Measurements from ENCODE around the gene PHF21B.
"Not testable (repeated sequence)": the region's sequence is repeated elsewhere in the genome, so short reads cannot be mapped to it uniquely, and the experiment has no call there.

Gene PHF21B

DNA sequence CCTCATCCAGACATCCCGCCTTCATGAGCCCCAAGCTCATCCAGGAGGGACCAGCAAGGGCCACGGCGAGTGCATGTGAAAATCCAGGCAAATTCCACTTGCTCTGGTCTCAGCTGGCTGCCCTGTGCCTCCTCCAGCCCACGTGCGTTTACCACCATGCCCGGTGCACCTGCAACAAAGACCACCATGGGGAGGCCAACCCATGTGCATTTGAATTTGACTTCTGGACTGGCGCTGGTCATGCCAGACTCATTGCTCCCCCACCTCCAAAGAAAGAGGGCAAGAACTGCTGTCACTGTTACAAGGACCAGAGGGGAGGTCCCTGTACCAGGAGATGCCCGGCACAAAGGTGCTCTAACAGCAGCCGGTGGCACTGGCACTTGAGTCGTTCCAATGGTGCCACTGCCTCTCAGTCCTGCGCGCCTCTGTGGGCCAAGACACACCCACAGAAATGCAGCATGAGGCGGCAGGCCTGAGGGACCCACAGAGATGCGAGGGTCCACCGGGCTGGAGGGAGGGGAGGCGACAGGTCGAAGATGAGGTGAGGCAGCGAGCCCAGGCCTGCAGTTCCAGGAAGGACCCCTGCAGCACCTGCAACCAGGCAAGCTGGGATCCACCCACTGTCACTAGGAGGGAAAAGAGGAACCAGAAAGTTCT is 80.3 kb downstream of the PHF21B start:
- Histone ChIP-seq H3K9me3 (replicated peaks; ENCODE audit: low read length) (no peaks in the 10 kb centered on the region), H3K36me3 (ENCODE audit: insufficient read depth, low read length) (no peaks in the 10 kb centered on the region), H3K4me1 (ENCODE audit: control insufficient read depth, insufficient read depth, low read length) (no peaks in the 10 kb centered on the region), H3K4me2 (ENCODE audit: low read length) (no peak overlapping the region), H3K4me3 (ENCODE audit: low read length) (no peak overlapping the region), H3K9ac (ENCODE audit: low read depth, low read length) (no peak overlapping the region), H3K27me3 (ENCODE audit: control insufficient read depth, insufficient read depth, low read length) (peaks cover 12% of the 10 kb centered on the region)

DNA sequence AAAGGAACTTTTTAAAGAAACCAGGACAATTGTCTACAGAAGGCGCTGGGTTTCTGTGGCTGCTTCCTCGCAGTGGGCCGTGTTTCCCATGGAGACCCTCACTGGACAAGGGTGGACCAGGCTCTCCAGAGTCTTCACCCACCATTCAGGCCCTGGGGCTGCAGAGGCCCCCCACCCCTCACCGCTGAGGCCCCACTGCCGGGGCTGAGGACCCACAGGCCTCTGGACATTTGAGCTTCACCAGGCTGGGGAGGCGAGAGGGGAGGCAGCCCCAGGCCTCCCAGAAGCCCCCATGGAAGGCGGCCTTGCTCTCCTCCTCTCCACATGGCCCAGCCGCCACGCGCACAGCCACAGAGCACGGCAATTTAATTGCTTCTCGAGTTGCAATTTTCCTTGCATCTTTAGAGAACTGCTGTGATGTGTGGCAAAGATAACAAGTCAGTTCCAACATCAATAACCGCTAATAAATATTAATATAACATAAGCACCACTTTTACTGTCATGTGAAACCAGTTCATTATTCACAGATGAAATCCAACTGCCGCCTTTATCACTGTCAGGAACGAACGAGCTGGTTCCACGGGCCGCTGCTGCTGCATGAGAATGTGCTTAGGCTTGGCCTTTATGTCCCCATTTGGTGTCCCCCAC is 81.0 kb downstream of the PHF21B start:
- Histone ChIP-seq H3K4me3 (ENCODE audit: low read length) (no peak overlapping the region), H3K36me3 (ENCODE audit: insufficient read depth, low read length) (no peaks in the 10 kb centered on the region), H3K9ac (ENCODE audit: low read depth, low read length) (no peak overlapping the region), H3K27me3 (ENCODE audit: control insufficient read depth, insufficient read depth, low read length) (peaks cover 12% of the 10 kb centered on the region), H3K4me1 (ENCODE audit: control insufficient read depth, insufficient read depth, low read length) (no peaks in the 10 kb centered on the region), H3K9me3 (replicated peaks; ENCODE audit: low read length) (no peaks in the 10 kb centered on the region), H3K4me2 (ENCODE audit: low read length) (no peak overlapping the region)

DNA sequence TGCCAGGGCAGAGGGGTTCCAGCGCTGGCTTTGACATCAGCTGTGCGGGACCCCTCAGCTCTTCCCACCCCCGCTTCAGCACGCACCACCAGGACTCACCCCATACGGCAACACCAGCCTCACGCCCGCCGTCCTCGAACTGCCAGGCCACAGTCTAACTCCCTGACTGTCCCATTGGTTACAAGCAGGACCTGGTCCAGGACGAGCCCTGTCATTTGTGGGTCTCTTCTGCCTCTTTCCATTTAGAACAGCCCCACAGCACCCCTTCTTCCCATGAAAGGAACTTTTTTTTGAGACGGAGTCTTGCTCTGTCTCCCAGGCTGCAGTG is 81.7 kb downstream of the PHF21B start:
- H3K9me3 ChIP-seq (replicated peaks; ENCODE audit: low read length): no peaks in the 10 kb centered on the region
- no peaks in the 10 kb centered on the region for H3K36me3 ChIP-seq (ENCODE audit: insufficient read depth, low read length)
- no peak overlapping the region for H3K4me3 ChIP-seq (ENCODE audit: low read length)
- no peaks in the 10 kb centered on the region for H3K4me1 ChIP-seq (ENCODE audit: control insufficient read depth, insufficient read depth, low read length)
- no peak overlapping the region for H3K4me2 ChIP-seq (ENCODE audit: low read length)
- peaks cover 12% of the 10 kb centered on the region for H3K27me3 ChIP-seq (ENCODE audit: control insufficient read depth, insufficient read depth, low read length)
- H3K9ac ChIP-seq (ENCODE audit: low read depth, low read length): no peak overlapping the region

DNA sequence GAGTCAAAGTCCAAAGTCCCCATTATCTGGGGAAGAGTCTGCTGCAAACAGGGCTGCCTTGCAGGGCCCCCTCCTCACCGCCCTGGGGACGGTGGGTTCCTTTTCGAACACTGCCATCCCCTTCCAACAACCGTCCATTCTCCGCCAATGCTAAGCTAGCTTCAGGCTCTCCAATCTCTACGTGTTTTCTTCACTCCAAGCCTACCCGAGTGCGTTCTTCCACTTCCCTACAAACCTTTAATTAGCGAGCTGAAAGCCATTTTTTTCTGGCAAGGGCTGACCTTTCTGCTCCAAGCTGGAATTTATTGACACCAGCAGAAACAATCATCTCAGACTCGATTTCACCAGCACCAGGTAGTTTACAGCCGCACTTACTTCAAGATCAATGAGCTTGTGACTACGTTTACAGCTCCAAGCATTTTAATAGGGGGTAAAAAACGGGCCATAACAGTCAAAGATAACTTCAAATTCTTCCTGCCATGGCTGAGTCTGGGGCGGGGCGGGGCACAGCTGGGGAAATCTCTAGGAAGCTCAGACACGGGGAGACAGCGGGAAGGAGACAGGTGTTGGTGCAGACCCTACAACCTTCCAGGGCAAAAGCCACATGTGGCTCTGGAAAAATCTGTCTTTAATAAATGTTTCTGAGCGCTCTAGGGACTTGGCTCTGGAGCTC is 82.2 kb downstream of the PHF21B start:
- Histone ChIP-seq H3K4me2 (ENCODE audit: low read length) (no peak overlapping the region), H3K4me3 (ENCODE audit: low read length) (no peak overlapping the region), H3K36me3 (ENCODE audit: insufficient read depth, low read length) (no peaks in the 10 kb centered on the region), H3K9ac (ENCODE audit: low read depth, low read length) (no peak overlapping the region), H3K9me3 (replicated peaks; ENCODE audit: low read length) (no peaks in the 10 kb centered on the region), H3K27me3 (ENCODE audit: control insufficient read depth, insufficient read depth, low read length) (peaks cover 12% of the 10 kb centered on the region), H3K4me1 (ENCODE audit: control insufficient read depth, insufficient read depth, low read length) (no peaks in the 10 kb centered on the region)

DNA sequence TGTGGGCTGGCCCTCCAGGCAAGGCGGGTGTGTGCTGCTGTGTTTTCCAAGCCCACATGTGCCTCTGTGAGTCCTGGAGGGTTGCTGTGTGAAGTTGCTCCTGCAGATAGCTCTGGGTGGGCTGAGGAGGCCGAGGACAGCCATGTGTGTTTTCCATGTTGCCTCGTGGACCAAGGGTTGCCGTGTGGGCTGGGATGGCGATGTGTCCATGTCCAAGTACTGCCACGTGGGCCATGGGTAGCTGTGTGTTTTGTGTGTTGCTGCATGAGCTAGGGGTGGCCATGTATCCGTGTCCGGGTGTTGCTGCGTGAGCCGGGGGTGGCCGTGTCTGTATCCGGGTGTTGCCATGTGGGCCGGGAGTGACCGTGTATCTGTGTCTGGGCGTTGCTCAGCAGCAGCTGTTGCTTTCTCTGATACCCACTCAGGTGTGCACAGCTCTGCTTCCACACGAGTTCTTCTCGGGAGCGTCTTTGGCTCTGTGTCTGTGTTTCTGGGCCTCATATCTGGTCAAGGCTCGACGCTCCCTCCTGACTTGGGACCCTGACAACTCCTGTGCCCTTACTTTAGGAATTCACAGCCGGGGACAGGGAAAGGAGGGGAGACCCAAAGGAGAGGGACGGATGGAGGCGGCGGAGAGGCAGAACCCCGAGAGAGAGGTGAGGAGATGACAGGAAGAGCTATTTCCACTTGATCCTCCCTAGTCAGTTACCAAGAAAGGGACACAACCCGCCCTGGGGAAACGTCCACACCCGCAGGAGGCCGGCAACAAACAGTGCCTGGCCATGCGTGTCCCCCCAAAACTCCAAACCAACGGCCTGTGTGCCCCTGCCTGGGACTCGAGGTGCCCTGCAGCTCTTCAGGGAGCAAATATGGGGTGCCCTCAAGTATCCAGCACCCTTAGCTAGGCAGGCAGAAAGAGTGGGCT is 83.1 kb downstream of the PHF21B start:
- H3K4me2 ChIP-seq (ENCODE audit: low read length): no peak overlapping the region
- no peaks in the 10 kb centered on the region for H3K36me3 ChIP-seq (ENCODE audit: insufficient read depth, low read length)
- no peaks in the 10 kb centered on the region for H3K9me3 ChIP-seq (replicated peaks; ENCODE audit: low read length)
- H3K9ac ChIP-seq (ENCODE audit: low read depth, low read length): no peak overlapping the region
- no peaks in the 10 kb centered on the region for H3K4me1 ChIP-seq (ENCODE audit: control insufficient read depth, insufficient read depth, low read length)
- peaks cover 8% of the 10 kb centered on the region for H3K27me3 ChIP-seq (ENCODE audit: control insufficient read depth, insufficient read depth, low read length)
- H3K4me3 ChIP-seq (ENCODE audit: low read length): no peak overlapping the region

DNA sequence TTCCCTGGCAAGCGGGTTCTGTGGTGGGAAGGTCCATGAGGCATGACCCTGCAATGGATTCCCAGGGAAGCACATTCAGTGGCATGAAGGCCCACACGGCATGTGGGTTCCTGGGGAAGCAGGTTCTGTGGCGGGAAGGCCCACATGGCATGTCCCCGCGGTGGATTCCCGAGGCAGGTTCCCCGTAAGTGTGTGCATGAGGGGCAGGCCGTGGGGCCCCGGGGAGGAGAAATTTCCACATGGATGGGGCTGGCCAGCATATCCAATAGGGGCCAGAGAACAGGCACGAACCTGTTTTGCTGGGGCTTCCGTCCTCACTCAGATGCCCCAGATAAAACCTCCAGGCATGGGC is 83.7 kb downstream of the PHF21B start:
- Histone ChIP-seq H3K9ac (ENCODE audit: low read depth, low read length) (no peak overlapping the region), H3K9me3 (replicated peaks; ENCODE audit: low read length) (no peaks in the 10 kb centered on the region), H3K4me2 (ENCODE audit: low read length) (no peak overlapping the region), H3K36me3 (ENCODE audit: insufficient read depth, low read length) (no peaks in the 10 kb centered on the region), H3K4me3 (ENCODE audit: low read length) (no peak overlapping the region), H3K4me1 (ENCODE audit: control insufficient read depth, insufficient read depth, low read length) (no peaks in the 10 kb centered on the region), H3K27me3 (ENCODE audit: control insufficient read depth, insufficient read depth, low read length) (peaks cover 2% of the 10 kb centered on the region)

DNA sequence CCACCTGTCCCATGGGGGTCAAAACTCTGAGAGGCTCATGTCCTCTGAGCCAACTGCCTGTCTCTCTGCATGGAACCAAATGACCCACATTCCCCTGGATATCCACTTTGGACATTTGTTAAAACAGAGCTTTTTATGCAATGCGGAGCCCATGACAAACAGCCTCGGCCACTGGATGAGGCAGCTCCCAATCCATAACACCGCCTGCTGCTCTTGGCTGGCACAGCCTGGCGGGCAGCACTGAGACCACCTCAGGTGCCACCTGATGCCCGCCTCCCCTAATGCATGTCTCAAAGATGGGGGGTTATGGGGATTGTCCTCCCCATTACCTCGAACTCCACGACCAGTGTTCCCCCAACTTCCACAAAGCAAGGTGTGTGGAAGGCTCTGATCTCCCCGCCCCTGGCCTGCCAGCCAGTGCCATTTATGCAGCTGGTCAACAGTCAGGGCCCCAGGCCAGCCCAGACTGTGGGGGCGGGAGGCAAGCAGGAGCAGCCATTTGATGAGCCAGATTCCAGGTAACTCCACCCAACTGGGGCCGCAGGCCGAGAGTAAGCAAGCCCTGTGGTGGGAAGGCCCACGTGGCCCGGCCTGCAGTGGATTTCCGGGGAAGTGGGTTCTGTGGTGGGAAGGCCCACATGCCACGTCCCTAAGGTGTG is 84.2 kb downstream of the PHF21B start:
- Histone ChIP-seq H3K27me3 (ENCODE audit: control insufficient read depth, insufficient read depth, low read length) (no peaks in the 10 kb centered on the region), H3K9me3 (replicated peaks; ENCODE audit: low read length) (no peaks in the 10 kb centered on the region), H3K4me3 (ENCODE audit: low read length) (no peak overlapping the region), H3K4me2 (ENCODE audit: low read length) (no peak overlapping the region), H3K36me3 (ENCODE audit: insufficient read depth, low read length) (no peaks in the 10 kb centered on the region), H3K9ac (ENCODE audit: low read depth, low read length) (no peak overlapping the region), H3K4me1 (ENCODE audit: control insufficient read depth, insufficient read depth, low read length) (no peaks in the 10 kb centered on the region)

DNA sequence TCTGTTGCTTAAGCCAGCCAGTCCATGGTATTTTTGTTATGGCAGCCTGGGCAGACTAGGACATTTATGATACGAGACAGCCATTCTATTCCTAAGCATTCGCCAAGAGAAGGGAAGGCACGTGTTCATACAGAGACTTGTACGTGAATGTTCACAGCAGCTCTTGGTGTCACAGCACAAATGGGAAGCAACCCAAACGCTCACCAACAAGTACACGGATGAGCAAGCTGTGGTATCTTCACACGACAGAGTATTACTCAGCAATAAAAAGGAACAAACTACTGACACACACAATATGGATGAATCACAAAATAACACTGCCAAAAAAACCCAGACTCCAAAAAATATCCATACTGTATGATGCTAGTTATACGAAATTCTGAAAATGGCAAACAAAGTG is 85.1 kb downstream of the PHF21B start:
- H3K27me3 ChIP-seq (ENCODE audit: control insufficient read depth, insufficient read depth, low read length): no peaks in the 10 kb centered on the region
- H3K36me3 ChIP-seq (ENCODE audit: insufficient read depth, low read length): no peaks in the 10 kb centered on the region
- no peak overlapping the region for H3K4me2 ChIP-seq (ENCODE audit: low read length)
- H3K4me3 ChIP-seq (ENCODE audit: low read length): no peak overlapping the region
- H3K9ac ChIP-seq (ENCODE audit: low read depth, low read length): no peak overlapping the region
- no peaks in the 10 kb centered on the region for H3K4me1 ChIP-seq (ENCODE audit: control insufficient read depth, insufficient read depth, low read length)
- H3K9me3 ChIP-seq (replicated peaks; ENCODE audit: low read length): no peaks in the 10 kb centered on the region

DNA sequence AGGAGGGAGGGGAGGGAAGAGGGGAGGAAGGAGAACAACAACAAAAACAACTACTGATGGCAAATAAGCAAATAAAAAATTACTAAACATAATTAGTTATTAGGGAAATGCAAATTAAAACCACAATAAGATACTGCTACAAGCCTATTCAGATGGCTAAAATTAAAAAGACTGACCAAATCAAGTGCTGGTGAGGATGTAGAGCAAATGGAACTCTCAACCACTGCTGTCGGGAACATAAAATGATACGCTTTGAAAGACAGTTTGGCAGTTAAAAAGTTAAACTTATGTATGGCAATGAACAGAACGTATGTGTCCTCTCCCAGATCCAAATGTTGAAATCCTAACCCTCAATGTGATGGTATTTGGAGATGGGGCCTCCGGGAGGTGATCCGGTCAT is 85.7 kb downstream of the PHF21B start:
- no peak overlapping the region for H3K9ac ChIP-seq (ENCODE audit: low read depth, low read length)
- no peak overlapping the region for H3K4me3 ChIP-seq (ENCODE audit: low read length)
- H3K4me1 ChIP-seq (ENCODE audit: control insufficient read depth, insufficient read depth, low read length): no peaks in the 10 kb centered on the region
- H3K4me2 ChIP-seq (ENCODE audit: low read length): no peak overlapping the region
- H3K36me3 ChIP-seq (ENCODE audit: insufficient read depth, low read length): no peaks in the 10 kb centered on the region
- H3K9me3 ChIP-seq (replicated peaks; ENCODE audit: low read length): no peaks in the 10 kb centered on the region
- no peaks in the 10 kb centered on the region for H3K27me3 ChIP-seq (ENCODE audit: control insufficient read depth, insufficient read depth, low read length)

DNA sequence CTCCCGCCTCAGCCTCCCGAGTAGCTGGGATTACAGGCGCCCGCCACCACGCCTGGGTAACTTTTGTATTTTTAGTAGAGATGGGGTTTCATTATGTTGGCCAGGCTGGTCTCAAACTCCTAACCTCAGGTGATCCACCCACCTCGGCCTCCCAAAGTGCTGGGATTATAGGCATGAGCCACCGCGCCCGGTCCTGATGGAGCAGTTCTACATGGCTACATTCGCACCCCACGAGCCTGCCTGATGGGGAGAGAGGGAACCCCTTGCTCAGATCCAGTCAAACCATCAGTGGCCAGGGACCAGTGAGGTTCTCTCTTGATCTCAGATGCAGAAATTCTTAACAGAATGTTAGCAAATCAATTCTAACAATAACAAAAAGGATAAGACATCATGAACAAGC is 88.0 kb downstream of the PHF21B start:
- not testable (repeated sequence) for H3K36me3 ChIP-seq (ENCODE audit: insufficient read depth, low read length); H3K9me3 ChIP-seq (replicated peaks; ENCODE audit: low read length); H3K4me1 ChIP-seq (ENCODE audit: control insufficient read depth, insufficient read depth, low read length); H3K27me3 ChIP-seq (ENCODE audit: control insufficient read depth, insufficient read depth, low read length); H3K9ac ChIP-seq (ENCODE audit: low read depth, low read length); H3K4me3 ChIP-seq (ENCODE audit: low read length); H3K4me2 ChIP-seq (ENCODE audit: low read length)

DNA sequence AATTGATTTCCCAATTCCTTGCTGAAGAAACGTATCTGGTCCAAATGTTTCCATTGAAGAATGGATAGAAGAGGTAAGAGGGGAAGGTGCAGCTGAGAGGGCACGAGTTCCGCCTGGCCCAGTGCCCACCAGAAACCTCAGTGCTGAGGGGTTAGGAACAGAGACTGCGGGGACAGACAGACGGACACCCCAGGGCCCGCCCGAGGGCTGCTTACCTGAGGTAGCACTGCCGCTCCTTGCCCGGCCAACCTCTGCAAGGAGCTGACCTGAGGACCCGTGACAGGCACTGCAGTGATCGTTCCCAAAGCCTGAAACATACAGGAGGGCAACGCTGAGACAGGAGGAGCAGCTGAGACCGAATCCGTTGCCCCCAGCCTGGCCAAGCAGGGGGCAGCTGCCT is 89.6 kb downstream of the PHF21B start:
- H3K9ac ChIP-seq (ENCODE audit: low read depth, low read length): no peak overlapping the region
- H3K4me2 ChIP-seq (ENCODE audit: low read length): no peak overlapping the region
- H3K27me3 ChIP-seq (ENCODE audit: control insufficient read depth, insufficient read depth, low read length): no peaks in the 10 kb centered on the region
- no peaks in the 10 kb centered on the region for H3K36me3 ChIP-seq (ENCODE audit: insufficient read depth, low read length)
- no peaks in the 10 kb centered on the region for H3K4me1 ChIP-seq (ENCODE audit: control insufficient read depth, insufficient read depth, low read length)
- no peaks in the 10 kb centered on the region for H3K9me3 ChIP-seq (replicated peaks; ENCODE audit: low read length)
- no peak overlapping the region for H3K4me3 ChIP-seq (ENCODE audit: low read length)

Measured in skeletal muscle satellite cell (primary cell).